GM15510 (cell line): ENCODE data around the gene STYXL2.

ENCODE experiments used
- POLR2A ChIP-seq: IDR thresholded peaks from 3 replicates; pipeline ENCODE4 v1.6.1; 2011; ENCODE audit warnings: borderline replicate concordance; ENCODE audit not compliant: insufficient read length; ENCODE audit errors: extremely low read depth

The STYXL2 gene

GRCh38 chr1:167066333-167067122 lies 27.3 kb upstream of the STYXL2 start:
- no peak for TF ChIP-seq POLR2A

DNA sequence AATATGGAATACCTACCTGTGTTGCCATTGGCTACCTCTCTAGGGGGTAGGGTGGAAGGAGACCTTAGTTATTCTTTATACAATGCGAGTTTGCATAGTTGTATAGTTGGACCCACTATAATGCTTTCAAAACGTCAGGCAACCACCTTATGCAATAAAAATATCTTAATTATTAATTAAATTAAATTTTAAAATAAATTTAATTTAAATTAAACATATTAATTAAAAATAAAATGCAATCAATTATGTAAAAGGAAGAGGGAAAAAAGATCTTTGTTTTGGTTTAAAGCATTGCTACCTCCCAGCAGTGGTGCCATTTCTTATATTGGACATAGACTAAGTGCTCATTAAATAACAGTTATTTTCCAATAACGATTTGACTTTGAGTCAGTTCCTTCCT lies 26.0 kb upstream of the STYXL2 start:
- TF ChIP-seq POLR2A: no peak

- no peak for TF ChIP-seq POLR2A
Observed at GRCh38 chr1:167068761-167069160, 25.1 kb upstream of the STYXL2 start.

GRCh38 chr1:167071286-167071685 lies 22.6 kb upstream of the STYXL2 start:
- TF ChIP-seq POLR2A: no peak

DNA sequence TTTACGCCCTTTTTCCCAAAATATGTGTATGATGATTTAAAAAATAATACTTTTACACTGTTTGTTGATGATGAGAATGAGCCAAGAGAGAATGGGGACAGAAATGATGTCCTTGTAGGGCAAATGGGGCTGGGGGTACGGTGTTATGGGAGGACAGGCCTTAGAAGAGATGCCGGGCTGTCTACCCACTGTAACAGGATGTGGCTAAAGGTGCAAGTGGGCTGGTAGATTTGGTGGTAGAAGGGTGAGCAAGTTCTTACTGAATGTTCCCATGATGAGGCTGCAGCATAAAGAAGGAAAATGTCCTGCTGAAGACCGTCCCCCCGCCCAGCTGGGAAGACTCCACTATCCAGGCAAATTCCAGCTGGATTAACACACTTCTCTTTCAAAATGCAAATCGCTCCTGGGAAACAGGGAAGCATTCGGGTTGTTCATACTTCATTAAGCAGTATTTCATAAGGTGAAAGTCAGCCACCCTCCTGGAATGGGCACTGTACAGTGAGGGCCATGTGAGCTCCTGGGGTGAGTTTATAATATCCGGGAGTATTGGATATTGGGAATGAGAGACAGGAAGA lies 17.7 kb upstream of the STYXL2 start:
- TF ChIP-seq POLR2A: no peak

DNA sequence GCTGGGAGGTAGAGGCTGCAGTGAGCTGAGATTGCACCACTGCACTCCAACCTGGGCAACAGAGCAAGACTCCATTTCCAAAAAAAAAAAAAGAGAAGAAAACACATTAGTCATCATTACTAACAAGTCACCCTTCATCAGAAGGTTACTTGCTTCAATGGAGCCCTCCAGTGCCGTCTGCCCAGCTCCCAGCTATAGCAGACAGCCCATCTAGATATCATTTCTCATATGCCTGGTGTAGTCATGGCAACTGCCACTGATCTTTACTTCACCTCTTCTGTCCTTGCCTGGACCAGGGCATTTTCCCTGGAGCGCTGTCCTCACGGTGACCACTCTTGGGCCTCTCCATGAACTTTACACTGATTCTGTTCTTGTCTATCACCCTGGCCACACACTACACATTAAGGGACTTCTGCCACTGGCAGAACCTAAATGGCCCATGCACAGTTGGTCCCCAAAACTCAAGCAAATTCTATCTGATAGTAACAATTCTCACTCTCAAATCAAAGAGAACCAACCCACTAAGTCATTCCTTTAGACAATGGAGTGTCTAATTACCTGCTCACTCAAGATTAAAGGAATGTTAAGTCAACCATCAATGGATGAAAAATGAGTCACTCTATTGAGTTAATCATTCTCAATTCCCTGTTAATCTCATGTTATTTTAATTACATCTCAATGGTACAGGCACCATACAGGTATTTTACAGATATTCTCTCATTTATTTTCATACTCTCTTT lies 16.6 kb upstream of the STYXL2 start:
- TF ChIP-seq POLR2A: no peak

- TF ChIP-seq POLR2A: no peak
Observed at GRCh38 chr1:167077868-167078210, 16.0 kb upstream of the STYXL2 start.

- TF ChIP-seq POLR2A: no peak
Observed at GRCh38 chr1:167081594-167082156, 12.2 kb upstream of the STYXL2 start.

DNA sequence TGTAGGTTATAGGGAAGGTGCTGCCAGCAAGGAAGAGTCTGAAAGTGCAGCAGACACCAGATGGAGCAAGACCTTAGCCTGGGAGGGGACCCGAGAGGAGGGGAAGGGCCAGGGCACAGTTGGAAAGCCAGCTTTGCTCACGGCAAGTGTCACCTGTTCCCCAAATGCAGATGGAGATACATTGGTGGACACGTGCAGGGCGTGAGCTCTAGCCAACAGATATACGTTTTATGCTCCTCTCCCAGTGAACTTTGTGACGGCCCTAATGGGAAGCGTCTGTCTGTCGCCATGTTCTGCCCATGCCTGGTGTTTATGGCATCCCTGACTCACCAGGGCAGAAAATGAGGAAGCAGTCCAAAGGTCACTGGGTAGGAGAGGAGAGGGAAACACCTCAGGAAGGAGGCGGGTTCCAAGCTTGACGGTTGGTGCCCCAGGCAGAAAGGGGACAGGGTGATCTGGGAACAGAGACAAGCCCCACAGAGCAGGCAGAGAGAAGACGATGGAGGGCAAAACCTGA lies 11.3 kb upstream of the STYXL2 start:
- TF ChIP-seq POLR2A: no peak

GRCh38 chr1:167083066-167083665 lies 10.7 kb upstream of the STYXL2 start:
- no peak for TF ChIP-seq POLR2A

- no peak for TF ChIP-seq POLR2A
Observed at GRCh38 chr1:167083871-167084270, 10.0 kb upstream of the STYXL2 start.

DNA sequence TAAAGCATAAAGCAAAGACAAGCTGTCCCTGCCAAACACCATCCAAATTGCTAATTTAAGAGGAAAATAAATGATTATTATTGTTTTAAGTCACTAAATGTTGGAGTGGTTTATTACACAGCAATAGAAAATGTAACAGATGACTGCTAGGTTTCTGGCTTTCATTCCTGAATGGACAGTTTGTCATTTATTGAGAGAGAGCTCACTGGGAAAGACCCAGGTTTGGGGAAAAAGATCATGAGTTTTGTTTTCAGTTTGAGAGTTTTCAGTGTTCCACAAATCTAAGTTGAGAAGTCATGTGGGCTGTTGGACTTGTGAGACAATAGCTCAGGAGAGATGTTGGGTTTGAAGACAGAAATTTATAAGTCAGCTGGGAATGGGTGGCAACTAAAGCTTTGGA lies 9.1 kb upstream of the STYXL2 start:
- TF ChIP-seq POLR2A: no peak

DNA sequence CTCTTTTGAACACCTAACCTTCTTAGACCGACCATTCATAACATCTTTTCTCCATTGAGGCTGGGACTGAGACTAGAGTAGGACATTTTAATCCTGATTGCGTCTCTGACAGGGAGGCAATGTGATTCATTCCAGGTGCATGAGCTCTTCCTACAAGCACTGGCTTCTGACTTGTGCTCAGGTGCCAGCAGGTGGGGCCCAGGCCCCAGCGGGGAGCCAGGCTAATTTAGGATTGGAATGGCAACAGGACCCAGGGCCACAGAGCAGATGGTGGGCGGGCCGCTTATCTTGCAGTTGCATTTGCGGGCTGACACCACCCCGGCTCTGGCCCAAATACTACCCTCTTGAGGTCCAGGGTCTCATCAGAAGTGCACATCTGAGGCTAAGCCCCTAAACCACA lies 7.8 kb upstream of the STYXL2 start:
- no peak for TF ChIP-seq POLR2A

DNA sequence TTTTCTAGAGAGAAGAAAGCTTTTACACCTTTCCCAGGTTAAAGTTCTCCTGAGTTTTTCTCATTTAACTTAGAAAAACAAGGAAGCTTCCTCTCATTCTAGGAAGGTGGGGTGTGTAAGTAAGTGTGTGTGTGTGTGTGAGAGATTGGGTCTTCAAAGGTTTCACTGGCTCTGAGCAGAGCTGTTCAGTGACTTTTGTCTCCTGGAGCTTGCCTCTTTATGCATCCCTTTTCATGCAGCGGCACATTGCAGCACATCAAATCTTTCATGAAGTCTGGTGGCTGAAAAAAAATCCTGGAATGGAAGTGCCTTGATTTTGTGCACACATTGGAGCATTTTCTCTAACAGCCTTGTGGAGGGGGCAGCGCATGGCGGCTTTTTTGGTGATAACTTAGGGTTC lies 7.1 kb upstream of the STYXL2 start:
- no peak for TF ChIP-seq POLR2A
